NCI-H82 treated with DMSO at 0.1 percent for 48 hours (cell line): ENCODE measurements around the gene RMDN3.

Experiments used
- DNase-seq: peaks from one replicate; lab custom pipeline; 2025; ENCODE audit not compliant: unreplicated experiment; lab: John Stamatoyannopoulos, UW

Gene RMDN3

DNA sequence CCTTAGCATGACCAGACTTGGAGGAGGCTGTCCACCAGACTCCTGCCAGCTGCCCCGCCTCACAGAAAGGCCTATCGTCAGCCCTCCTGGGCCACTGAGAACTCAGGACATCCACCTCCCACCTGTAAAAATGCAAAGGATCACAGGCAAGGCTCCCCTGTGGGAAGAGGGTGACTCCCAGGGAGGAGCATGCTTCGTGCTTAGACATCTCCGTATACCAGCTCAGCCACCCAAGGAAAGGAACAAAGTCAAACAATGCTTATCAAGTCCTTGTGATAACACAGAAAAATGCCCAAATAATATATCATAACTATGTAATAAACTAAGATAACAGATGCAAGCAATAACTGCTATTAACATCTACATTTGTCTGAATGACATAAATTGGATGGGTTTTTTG lies 4.2 kb downstream of the RMDN3 start:
- no peak for DNase-seq

DNA sequence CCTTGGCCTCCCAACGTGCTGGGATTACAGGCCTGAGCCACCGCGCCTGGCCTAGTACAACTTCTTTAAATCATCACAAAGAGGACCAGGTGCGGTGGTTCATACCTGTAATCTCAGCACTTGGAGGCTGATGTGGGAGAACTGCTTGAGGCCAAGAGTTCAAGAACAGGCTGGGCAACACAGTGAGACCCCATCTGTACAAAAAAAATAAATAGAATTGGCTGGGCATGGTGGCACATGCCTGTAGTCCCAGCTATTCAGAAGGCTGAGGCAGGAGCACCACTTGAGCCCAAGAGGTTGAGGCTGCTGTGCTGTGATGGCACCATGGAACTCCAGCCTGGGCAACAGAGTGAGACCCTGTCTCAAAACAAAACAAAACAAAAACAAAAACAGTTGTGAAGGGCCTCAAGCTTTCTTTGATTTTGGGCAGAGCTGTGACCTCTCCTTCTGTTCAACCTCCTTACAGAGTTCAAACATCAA lies 5.9 kb downstream of the RMDN3 start:
- DNase-seq = no peak

DNA sequence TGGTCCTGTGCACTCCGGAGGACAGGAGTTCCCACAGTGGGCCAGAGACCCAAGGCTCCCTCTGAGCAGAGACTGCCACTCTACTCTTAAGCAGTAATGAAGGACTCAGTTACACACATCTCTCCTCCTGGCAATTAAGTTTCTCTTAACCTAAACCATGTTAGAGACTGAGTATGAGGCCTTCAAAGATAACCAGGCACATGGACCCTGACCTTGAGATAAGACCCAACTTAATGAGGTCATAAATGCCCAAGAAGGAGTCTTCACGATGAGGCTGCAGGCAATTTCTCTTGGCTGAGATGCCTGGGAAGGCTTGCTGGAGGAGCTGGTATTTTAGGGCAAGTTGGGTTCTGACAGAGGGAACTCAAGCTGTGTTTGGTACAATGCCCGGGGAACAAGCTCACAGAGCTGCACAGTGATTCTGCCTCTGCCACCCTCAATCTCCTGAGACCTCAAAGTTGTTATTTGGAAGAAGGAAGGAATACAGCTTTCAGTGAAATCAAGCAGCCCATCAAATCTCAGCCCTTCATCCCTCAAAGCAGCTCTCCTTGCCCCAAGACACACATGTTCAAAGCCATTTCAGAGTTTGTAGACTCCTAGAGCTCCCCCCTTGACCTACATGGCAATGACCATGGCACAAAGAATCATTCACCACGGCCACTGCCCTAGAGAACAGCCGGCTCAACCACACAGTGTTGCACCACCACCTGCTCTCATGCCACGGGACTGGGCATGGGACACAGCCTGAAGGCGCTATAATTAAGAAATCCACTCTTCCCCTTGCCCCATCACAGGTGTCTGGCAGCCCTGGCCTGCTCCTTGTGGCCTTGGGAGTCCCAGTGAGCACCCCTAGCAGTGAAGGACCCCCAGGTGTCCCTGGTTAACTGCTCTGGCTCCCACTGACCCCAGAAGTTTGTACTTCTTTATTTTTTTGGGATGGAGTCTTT lies 7.1 kb downstream of the RMDN3 start:
- DNase-seq = no peak

DNA sequence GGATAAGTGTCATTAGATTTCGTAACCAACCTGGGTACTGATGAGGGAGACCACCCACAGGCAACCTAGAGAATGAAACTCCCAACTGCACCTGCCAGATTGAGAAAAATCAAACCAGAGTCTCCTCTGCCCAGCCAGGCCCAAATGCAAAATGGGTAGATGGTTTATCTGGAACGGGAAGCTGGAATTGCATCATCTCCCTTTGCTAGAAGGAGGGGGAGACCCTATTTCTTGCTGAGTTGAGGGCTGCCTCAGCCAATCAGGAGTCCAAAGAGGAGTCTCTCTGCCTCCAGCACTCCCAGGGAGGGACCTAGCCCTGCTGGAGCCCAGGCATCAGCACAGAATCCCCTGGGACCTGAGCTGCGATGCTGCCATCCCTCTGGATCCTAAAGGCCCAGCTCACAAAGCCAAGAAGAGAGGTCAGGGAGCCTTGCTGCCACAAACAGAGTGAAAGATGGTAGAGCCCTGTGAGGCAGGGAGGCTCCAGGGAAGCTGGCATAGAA lies 8.1 kb downstream of the RMDN3 start:
- DNase-seq = no peak

DNA sequence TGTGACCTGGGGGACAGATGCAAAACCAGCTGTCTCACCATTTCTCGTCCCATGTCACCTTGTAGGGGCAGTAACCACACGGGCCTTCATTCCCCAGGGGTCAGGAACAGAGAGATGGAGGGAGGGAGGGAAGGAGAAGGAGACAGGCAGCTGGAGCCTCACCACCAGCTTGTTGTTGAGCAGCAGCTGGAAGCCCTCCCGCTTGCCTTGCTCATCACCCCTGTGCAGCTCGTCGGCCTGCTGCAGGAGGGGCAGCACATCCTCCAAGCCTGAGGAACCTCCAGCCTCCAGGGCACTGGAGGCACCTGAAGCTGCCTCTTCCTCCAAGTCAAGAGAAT lies 10.3 kb downstream of the RMDN3 start:
- DNase-seq = no peak

DNA sequence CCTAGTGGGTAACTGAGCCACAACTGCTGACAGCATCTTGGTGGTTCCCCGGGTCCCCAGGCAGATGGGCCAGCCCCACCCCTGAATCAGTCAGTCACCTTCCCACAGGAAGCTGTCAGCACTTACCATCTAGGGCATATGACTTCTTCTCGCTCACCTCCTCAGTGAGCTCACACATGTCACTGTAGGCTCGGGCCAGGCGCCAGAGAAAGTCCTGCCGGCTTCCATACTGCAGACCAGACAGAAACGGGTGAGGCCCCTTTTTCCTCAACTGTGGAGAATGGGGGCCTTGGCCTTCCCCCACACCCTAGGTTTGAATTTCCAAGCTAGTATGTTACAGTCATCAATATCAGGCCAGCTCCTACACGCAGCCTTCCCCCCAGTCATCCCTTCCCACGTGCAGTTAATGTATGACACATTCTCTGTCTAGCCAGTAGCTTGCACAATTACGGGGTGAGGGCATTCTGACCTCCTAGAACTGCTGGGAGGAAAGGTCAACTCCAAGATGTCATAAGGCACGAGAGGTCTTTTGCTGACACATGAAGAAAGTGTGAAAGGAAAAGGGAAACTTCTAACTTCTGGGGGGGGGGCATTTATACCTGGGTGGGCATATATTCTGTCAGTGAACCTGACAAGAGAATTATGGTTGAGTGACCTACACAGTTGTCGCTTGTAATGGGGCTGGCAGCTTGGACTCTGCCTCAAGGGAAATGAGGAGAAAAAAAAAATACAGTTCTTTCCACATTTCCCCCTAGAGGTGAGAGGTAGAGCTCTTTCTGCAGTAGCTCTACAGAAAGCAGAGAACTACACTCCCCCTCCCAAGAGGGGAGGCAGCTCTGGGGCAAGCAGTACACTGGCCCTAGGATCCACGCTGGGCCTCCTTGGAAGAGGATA lies 10.9 kb downstream of the RMDN3 start:
- DNase-seq = no peak

DNA sequence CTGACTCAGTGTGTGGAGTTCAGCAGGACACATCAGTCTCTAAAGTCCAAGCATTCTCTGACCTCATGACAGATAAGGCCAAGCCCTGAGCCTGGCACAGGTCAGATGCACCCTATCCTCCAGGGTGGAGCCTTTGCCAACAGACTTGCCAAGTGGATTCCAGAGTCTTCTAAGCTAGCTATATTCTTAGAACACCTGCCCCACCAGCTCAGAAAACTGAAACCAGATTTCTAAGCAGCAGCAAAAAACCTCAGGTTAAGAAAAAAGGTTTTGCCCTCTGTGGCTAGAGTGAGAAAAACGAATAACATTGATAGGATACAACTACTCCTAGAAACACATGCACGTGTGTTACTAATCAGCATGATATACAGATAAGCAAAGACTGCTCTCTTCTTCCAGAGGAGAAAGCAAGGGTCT lies 11.6 kb downstream of the RMDN3 start:
- DNase-seq = no peak

DNA sequence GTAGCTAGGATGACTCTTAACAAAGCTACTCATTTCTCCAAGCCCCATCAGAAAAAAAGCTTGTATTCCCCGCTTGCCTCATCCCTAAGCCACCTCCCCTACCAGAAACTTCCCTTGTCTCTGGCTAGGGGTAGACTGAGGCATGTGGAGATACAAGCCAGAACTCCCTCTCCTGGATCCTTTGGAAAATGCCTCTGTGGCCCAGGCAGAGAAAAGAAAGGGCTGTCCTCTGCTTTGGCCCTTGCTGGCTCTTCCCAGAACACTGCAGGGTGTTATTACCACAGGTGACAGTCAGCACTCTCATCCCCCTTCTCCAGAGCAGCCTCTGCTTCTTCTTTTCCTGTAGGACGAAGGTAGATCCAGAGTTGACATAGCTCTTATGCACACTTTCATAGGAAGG lies 15.2 kb downstream of the RMDN3 start:
- DNase-seq = no peak

DNA sequence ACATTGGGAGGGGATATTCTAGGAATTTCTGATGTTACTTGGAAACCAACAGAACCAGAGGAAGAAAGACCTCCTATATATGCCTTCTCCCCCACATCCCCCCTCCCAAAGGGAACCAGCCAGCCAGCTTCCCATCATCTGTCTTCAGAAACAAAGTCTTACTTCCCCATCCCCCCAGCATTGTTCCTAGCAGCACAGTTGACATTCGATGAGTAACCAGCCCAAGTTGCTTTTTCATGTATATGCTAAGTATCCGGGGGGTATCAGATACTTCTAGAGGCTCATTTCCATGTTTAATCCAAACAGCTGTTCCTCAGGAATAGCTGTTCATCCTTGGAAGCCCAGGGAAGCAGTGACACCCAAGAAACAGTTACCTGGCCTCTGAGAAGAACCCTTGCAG lies 16.0 kb downstream of the RMDN3 start:
- no peak for DNase-seq

DNA sequence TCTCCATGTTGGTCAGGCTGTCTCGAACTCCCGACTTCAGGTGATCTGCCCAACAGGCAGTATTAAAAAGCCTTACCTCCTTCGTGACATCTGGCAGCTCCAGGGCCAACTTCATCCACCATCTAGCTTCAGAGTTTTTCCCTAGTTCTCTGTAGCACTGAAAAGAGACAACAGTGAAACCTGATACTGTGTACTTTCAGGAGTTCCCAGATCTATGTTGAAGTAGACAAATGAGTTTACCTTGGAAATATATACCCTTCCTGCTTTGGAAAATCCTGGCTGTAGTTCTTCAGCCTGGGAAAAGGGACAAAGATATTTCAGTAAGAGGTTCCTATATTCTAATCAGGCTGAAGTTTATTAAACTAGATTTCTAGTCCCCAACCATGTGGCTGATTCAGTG lies 18.0 kb downstream of the RMDN3 start:
- DNase-seq = no peak

DNA sequence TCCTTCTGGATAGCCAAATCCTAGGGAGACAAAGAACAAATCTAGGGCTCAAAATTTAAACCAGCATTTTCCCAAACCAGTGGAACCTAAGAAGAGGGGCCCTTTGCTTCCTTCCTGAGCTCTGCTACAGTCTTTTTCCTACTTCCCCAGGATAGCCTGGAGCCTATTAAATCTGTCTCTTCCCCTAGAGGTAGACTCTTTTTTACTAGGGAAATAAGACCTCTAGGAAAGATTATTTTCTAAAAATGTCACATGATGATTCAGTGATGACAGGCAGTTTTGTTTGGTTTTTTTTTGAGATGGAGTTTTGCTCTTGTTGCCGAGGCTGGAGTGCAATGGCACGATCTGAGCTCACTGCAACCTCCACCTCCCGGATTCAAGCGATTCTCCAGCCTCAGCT lies 18.5 kb downstream of the RMDN3 start:
- no peak for DNase-seq

DNA sequence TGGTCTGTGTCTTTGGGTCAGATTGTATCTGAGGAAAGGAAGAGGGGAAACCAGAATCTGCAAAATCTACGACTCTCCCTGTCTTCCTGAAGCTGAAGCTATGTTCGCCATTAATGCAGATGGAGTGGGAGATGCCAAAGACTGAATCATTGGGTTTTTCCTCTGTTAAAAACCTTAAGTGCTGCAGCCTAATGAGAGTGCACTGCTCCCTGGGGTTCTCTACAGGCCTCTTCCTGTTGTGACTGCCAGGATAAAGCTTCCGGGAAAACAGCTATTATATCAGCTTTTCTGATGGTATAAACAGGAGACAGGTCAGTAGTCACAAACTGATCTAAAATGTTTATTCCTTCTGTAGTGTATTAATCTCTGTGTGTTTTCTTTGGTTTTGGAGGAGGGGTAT lies 24.0 kb downstream of the RMDN3 start:
- DNase-seq = no peak

DNA sequence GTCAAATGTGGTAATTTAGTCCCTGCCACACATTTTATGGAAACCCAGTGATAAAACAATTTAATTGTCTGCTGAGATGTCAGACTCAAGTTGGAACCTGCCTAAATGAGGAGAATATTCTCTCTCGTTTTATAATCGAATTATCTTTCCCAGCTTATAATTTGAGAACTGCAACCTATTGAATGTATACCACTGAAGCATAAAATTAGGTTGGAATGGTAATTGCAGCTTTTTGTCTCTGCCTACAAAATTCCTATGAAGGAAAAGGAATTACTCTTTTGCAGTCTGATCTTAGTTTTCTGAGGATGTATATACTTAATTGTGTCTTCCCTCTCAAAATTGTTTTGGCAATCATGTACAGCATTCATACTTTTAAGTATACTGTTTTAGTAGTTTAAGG lies 31.1 kb downstream of the RMDN3 start:
- no peak for DNase-seq

DNA sequence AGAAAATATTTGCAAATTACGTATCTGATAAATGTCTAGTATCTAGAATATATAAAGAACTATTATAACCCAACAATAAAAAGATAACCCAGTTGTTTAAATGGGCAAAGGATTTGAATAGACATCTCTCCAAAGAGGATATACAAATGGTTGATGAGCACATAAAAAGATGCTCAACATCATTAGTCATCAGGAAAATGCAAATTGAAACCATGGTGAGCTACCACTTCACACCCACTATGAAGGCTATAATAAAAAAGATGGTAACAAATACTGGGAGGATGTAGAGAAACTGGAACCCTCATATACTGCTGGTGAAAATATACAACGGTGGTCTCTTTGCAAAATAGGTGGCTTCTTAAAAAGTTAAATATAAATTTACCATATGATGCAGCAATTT lies 32.1 kb downstream of the RMDN3 start:
- DNase-seq = no peak

DNA sequence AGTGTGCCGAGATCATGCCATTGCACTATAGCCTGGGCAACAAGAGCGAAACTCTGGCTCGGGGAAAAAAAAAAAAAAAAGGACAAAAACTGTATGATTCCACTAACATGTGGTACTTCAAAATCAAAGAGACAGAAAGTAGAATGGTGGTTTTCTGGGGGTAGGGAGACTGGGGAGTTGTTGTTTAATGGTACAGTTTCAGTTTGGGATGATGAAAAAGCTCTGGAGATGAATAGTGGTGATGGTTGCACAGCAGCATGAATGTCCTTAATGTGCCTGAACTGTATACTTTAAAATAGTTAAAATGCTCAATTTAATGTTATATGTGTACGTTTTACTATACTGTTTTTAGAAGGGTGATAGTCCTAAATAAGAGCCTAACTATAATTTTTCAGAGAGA lies 32.7 kb downstream of the RMDN3 start:
- no peak for DNase-seq

DNA sequence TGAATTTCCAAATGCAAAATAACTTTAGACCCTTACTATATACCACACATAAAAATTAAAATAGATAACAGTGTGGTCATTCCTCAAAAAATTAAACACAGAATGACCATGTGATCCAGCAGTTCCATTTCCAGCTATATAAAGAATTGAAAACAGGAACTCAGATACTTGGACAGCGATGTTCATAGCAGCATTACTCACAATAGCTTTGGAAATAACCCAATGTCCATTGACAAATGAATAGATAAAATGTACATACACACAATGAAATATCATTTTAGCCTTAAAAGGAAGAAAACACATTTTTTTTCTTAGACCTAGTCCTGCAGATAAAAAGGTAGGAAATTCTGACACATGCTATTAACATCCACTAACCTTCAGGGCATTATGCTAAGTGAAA lies 33.4 kb downstream of the RMDN3 start:
- no peak for DNase-seq

DNA sequence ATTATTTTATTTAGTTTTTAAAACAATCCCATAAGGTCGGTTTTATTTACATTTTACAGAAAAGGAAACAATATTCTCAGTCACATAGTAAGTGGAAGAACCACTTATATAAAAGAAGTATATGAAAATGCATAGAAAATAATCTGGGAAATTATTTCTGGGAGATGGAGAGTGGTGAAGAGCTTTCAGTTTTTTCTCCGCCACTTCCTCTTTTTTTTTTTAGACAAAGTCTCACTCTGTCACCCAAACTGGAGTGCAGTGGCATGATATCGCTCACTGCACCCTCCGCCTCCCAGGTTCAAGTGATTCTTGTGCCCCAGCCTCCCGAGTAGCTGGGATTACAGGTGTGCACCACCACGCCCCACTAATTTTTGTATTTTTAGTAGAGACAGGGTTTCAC lies 38.9 kb downstream of the RMDN3 start:
- DNase-seq = no peak

DNA sequence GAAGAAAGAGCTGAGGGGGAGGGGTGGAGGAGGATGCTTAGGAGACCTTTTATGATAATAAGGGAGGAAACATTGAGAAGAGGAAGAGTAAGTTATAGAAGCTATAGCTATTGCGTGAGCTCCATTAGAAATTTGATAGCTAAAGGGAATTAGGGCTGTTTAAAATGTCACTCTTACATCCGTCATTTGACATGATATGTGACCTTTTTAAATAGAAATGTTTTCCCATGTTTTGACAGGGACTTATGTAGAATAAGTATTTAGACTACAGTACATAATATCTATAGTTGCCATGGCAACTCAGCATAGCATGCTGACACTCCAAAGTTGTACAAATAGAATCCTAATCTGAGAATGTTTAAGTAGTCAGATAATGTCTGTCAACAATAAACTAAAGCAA lies 40.9 kb downstream of the RMDN3 start:
- no peak for DNase-seq

DNA sequence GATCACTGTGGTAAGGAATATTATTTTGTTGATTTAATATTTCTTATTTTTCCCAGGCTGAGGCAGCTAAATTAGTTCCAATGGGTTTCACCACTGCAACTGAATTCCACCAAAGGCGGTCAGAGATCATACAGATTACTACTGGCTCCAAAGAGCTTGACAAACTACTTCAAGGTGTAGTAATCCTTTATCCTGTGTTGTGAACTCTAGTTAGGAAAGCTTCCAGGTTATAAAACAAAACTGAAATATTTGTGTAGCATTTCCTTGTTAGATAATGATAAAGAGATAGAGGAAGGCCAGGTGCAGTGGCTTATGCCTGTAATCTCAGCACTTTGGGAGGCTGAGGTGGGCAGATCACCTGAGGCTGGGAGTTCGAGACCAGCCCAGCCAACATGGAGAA lies 48.9 kb downstream of the RMDN3 start:
- no peak for DNase-seq

DNA sequence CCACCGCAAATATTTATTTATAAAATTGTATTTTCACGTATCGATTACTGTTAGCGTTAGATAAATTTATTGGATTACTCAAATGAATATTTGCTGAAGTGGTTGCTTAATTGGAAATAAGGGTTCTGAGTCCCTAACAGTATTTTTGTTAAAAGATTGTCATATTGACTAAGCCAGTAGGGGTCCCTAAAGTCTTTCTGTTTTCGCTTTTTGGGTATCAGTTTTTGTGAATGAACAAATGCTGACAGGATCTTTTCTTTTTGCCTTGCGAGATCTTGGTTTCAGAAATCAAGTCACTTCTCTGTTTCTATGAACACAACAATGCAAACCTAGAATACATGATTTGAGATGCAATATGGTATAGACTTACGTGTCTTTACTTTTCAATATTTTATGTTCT lies 53.0 kb downstream of the RMDN3 start:
- DNase-seq = no peak

DNA sequence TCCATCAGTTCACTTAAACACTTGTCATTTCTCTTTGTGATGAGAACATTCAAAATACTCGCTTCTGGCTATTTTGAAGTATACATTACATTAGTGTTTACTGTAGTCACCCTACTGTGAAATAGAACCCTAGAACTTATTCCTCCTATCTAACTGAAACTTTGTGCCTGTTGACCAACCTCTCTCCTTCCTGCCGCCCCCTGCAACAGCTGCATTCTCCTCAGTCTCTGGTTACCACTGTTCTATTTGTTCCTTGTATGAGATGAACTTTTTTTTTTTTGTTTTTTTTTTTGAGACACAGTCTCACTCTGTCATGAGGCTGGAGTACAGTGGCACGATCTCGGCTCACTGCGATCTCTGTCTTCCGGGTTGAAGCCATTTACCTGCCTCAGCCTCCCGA lies 57.1 kb downstream of the RMDN3 start:
- DNase-seq = no peak

DNA sequence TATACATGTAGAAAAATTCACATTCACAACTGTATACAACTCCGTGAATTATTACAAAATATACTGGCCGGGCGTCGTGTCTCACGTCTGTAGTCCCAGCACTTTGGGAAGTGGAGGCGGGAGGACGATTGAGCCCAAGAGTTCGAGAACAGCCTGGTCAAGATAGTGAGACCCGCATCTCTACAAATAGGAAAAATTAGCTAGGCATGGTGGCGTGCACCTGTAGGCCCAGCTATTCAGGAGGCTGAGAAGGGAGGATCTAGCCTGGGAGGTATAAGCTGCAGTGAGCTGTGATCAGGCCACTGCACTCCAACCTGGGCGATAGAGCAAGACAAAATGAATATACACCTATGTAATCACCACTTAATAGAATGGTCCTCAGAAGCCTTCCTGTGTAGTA lies 58.8 kb downstream of the RMDN3 start:
- no peak for DNase-seq
